Activated CD4-positive, alpha-beta T cell treated with anti-CD3 and anti-CD28 coated beads for 36 hours (primary cell): ENCODE measurements around the gene PNMA6A. TPM values are rescaled to one million over a fixed set of nuclear protein-coding genes. Genes with fewer than 3 reads are reported as not detected.

ENCODE experiments used
- total RNA-seq, 2 experiments: library from RNA; stranded (reverse); gene quantifications; one replicate each; pipeline ENCODE4 v1.2.3, GENCODE V29; 2021

Gene PNMA6A
- total RNA-seq, 2 experiments from 2014 or later: 0.30 to 0.39 TPM

Other genes with a start within 250 kb of the PNMA6A start
- gene CETN2, start 241.7 kb upstream of the PNMA6A start, total RNA-seq: 10 to 100 TPM; 11.2 to 13.1 TPM
- 10 to 100 TPM; 20.0 to 20.6 TPM for gene NSDHL, start 241.4 kb upstream of the PNMA6A start, total RNA-seq
- 1 to 10 TPM; 2.0 to 2.1 TPM for gene ZNF185, start 174.4 kb upstream of the PNMA6A start, total RNA-seq
- gene PNMA5, start 78.3 kb upstream of the PNMA6A start, total RNA-seq: under 1 TPM in 1 of 2 experiments, not detected in 1; 0.05 TPM
- under 1 TPM; 0.54 to 0.75 TPM for gene PNMA3, start 16.0 kb upstream of the PNMA6A start, total RNA-seq
- not detected for gene MAGEA1, start 106.8 kb downstream of the PNMA6A start, total RNA-seq
- gene PNMA6F, start 249.3 kb downstream of the PNMA6A start, total RNA-seq: not detected